ENCODE results near the gene SLC11A2.
A peak's percentile ranks its signal among the peaks of the same experiment; 100 is the strongest.

SLC11A2 gene

DNA sequence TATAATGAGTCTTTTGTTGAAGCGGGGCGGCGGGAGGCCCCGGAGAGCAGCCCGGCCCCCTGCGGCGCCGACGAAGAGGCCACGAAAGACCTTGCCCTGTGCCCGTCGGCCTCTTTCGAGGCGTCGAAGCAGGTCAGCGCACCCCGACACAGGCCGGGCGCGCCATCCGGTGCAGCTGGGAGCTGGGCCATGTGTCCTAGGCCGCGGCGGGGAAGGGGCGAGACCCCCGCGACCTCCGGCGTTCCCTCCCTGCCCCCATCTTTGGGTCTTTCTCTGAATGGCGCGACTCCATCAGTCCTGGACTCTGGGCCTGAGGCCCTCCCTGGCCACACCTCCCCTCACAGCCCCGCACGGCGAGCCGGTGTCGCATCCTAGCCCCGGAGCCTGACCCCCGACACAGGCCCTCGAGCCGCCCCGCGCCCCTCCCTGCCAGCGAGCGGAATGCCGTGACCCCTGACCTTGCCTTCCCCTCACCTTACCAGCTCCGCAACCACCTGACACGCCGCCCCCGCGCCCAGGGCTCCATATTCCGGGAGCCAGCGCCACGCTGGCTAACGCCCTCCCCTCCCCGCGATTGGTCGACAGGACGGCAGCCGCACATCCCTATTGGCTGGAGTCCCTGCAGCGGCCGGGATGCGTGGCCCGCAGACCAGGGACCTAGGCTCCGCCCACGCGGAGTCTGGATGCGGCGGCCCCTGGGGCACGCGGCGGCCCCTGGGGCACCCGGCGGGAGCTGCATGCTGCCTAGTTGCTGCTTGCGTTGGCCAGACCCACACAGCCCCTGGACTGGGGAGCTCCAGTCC lies at the start of gene SLC11A2:
Gene SLC11A2 (minus strand): TSS at position 549 of the 803 bp plus-strand sequence. CDS start 15,656 bp downstream, outside the sequence.
- peak; percentile 93 for DNase-seq (ENCODE audit: low read depth, low spot score)
- TF ChIP-seq, protein P1, sequence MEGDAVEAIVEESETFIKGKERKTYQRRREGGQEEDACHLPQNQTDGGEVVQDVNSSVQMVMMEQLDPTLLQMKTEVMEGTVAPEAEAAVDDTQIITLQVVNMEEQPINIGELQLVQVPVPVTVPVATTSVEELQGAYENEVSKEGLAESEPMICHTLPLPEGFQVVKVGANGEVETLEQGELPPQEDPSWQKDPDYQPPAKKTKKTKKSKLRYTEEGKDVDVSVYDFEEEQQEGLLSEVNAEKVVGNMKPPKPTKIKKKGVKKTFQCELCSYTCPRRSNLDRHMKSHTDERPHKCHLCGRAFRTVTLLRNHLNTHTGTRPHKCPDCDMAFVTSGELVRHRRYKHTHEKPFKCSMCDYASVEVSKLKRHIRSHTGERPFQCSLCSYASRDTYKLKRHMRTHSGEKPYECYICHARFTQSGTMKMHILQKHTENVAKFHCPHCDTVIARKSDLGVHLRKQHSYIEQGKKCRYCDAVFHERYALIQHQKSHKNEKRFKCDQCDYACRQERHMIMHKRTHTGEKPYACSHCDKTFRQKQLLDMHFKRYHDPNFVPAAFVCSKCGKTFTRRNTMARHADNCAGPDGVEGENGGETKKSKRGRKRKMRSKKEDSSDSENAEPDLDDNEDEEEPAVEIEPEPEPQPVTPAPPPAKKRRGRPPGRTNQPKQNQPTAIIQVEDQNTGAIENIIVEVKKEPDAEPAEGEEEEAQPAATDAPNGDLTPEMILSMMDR (IDR thresholded peaks at IDR 0.05; ENCODE audit: low read depth, low read length): peak; percentile 1

DNA sequence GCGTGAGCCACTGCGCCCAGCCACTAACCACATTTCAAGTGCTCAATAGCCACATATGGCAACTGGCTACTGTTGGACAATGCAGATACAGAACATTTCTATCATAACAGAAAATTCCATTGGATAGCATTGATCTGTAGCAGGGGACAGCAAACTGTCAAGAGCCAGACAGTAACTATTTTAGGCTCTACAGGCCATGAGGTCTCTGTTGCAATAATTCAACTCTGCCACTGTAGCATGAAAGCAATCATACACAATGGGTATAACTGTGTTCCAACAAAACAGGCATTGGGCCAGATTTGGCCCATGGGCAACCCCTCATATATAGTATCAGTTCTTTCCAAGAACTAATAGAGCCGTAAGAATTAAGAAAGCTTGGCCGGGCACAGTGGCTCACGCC lies 49.2 kb upstream of the SLC11A2 start:
- DNase-seq (ENCODE audit: low read depth, low spot score): no peak
- TF ChIP-seq, protein P1 (IDR thresholded peaks at IDR 0.05; ENCODE audit: low read depth, low read length): no peak
- in situ Hi-C loops (cut with HindIII; ENCODE audit: low sequenced_read_pairs): no loop called here
- H3K4me3 ChIP-seq (ENCODE audit: low read depth, low read length): no peak overlapping the region

More for the DNA sequence above, at the start of gene SLC11A2:
- in situ Hi-C loops (cut with HindIII; ENCODE audit: low sequenced_read_pairs): no loop called here
- H3K4me3 ChIP-seq (ENCODE audit: low read depth, low read length): peak within 1 kb of the TSS; percentile 79

DNA sequence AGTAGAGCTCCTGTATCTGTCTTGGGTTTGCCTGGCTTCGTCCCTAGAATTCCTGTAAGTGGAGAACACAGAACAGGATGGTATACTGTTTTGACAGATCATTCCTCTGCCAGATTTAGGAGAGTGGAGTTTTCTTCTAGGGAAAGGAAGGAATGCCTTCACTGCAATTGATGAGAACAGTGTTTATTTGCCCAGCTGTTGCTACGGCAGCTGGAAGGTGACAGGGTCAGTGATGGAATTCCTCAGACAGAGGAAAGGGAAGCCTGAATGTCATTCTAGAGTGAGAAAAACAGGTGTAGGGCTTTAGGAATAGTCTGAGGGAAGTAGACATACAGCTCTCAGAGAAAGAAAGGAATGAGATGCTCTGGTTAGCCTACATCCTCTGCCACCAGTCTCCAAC lies 45.5 kb upstream of the SLC11A2 start:
- TF ChIP-seq, protein P1 (IDR thresholded peaks at IDR 0.05; ENCODE audit: low read depth, low read length): no peak
- in situ Hi-C loops (cut with HindIII; ENCODE audit: low sequenced_read_pairs): no loop called here
- no peak overlapping the region for H3K4me3 ChIP-seq (ENCODE audit: low read depth, low read length)
- no peak for DNase-seq (ENCODE audit: low read depth, low spot score)

- no peak overlapping the region for H3K4me3 ChIP-seq (ENCODE audit: low read depth, low read length)
- in situ Hi-C loops (cut with HindIII; ENCODE audit: low sequenced_read_pairs): no loop called here
- TF ChIP-seq, protein P1 (IDR thresholded peaks at IDR 0.05; ENCODE audit: low read depth, low read length): no peak
- DNase-seq (ENCODE audit: low read depth, low spot score): no peak
These were observed 43.8 kb upstream of the SLC11A2 start for GRCh38 chr12:51070004-51070403.

DNA sequence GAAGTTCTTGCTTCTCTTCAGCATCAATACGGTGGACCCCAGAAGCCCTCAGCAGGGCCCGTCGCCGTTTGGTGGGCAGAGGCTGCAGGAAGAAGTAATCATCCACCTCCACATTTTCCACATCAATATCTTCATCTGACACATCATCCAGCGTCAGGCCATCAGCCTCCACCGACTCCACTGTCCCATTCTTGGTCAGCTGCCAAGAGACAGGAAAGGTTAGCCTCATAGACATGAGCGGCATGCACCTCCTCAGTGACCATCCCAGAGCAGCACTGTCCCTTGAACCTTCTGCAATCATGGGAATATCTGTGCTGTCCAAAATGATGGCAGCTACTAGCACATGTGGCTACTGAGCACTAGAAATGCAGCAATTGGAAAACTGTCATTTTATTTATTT lies 41.6 kb upstream of the SLC11A2 start:
- in situ Hi-C loops (cut with HindIII; ENCODE audit: low sequenced_read_pairs): no loop called here
- no peak for DNase-seq (ENCODE audit: low read depth, low spot score)
- TF ChIP-seq, protein P1 (IDR thresholded peaks at IDR 0.05; ENCODE audit: low read depth, low read length): no peak
- H3K4me3 ChIP-seq (ENCODE audit: low read depth, low read length): no peak overlapping the region

- DNase-seq (ENCODE audit: low read depth, low spot score): no peak
- in situ Hi-C loops (cut with HindIII; ENCODE audit: low sequenced_read_pairs): no loop called here
- TF ChIP-seq, protein P1 (IDR thresholded peaks at IDR 0.05; ENCODE audit: low read depth, low read length): no peak
- H3K4me3 ChIP-seq (ENCODE audit: low read depth, low read length): no peak overlapping the region
These were observed 41.0 kb upstream of the SLC11A2 start for GRCh38 chr12:51067229-51067628.
